ENCODE results near the gene PLAA.

PLAA gene

DNA sequence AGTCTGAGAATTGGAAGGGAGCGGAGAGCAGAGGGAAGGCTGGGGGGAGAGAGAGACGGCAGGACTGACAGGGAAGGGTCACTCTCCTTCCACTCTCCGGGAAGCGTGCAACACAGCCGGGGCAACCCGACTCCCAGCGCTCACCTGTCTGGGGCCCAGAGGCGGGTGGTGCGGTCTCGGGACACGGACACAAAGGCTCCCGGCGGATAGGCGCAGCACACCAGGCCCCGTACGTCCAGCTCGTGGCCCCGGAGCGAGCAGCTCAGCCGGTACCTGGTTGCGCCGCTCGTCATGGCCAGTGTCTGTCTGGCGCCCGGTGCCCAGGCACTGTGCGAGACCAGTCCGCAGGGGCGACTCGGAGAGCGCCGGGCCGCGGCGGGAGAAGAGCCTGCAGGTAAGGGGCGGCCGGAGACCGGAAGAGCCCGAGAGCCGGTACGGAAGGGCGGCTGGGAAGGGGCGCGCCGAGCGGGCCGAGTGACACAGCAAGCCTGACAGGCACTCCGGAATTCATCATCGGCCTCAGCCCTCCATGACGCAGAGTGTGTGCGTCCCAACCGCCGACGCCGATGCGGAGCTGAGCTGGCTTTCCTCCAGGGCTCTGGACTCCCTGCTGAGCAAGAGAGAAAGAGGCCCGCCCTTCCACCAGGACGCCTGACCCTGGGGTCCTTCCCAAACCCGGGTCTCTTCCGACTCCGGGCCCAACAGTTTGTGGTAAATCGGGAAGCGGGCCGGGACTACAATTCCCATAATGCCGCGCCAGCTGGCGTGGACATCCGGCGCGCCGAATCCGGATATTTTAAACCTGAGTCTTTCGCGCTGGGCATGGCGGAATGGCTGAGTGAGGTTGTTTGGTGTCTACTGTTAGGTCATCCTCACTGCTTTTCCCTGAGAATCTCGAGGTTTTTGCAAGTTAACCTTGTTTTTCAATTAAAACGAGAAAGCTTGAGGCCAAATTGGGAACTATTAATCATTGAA lies at the start of gene PLAA:
Gene PLAA, minus strand, starts transcription at position 490 of the 975 bp plus-strand sequence. Its CDS starts 197 bp downstream, at position 293.
- peak; percentile 99 for ATAC-seq
- peaks cover 54% of the 10 kb centered on the region for H3K4me1 Mint-ChIP-seq
- peaks cover 25% of the 10 kb centered on the region for H3K36me3 Mint-ChIP-seq (ENCODE audit: low read depth)
- no peaks in the 10 kb centered on the region for H3K9me3 Mint-ChIP-seq
- peak within 1 kb of the TSS; percentile 96 for H3K4me3 Mint-ChIP-seq
- peak; percentile 85 for DNase-seq
- peak within 1 kb of the TSS; percentile 100 for H3K27ac Mint-ChIP-seq
- no peaks in the 10 kb centered on the region for H3K27me3 Mint-ChIP-seq

- H3K9me3 Mint-ChIP-seq, result no peaks in the 10 kb centered on the region
- H3K27ac Mint-ChIP-seq, result no peak overlapping the region
- H3K27me3 Mint-ChIP-seq, result no peaks in the 10 kb centered on the region
- no peak overlapping the region for H3K4me3 Mint-ChIP-seq
- peaks cover 4% of the 10 kb centered on the region for H3K36me3 Mint-ChIP-seq (ENCODE audit: low read depth)
- no peak for DNase-seq
- H3K4me1 Mint-ChIP-seq, result no peaks in the 10 kb centered on the region
- ATAC-seq, result no peak
These were observed 48.8 kb upstream of the PLAA start for GRCh38 chr9:26995810-26996209.

GRCh38 chr9:26983340-26983739 lies 36.3 kb upstream of the PLAA start:
- no peak for DNase-seq
- Mint-ChIP-seq H3K27me3 (no peaks in the 10 kb centered on the region), H3K27ac (no peak overlapping the region), H3K9me3 (no peaks in the 10 kb centered on the region), H3K36me3 (ENCODE audit: low read depth) (peaks cover 13% of the 10 kb centered on the region), H3K4me3 (no peak overlapping the region), H3K4me1 (no peaks in the 10 kb centered on the region)
- ATAC-seq, result no peak

- no peaks in the 10 kb centered on the region for H3K9me3 Mint-ChIP-seq
- ATAC-seq, result no peak
- no peak overlapping the region for H3K4me3 Mint-ChIP-seq
- H3K4me1 Mint-ChIP-seq, result no peaks in the 10 kb centered on the region
- H3K27ac Mint-ChIP-seq, result no peak overlapping the region
- H3K27me3 Mint-ChIP-seq, result no peaks in the 10 kb centered on the region
- H3K36me3 Mint-ChIP-seq (ENCODE audit: low read depth), result peaks cover 3% of the 10 kb centered on the region
- DNase-seq, result no peak
These were observed 29.0 kb upstream of the PLAA start for GRCh38 chr9:26975728-26976707.

- Mint-ChIP-seq H3K9me3 (peaks cover 1% of the 10 kb centered on the region), H3K27ac (no peak overlapping the region), H3K27me3 (no peaks in the 10 kb centered on the region), H3K36me3 (ENCODE audit: low read depth) (peaks cover 3% of the 10 kb centered on the region), H3K4me1 (no peaks in the 10 kb centered on the region), H3K4me3 (no peak overlapping the region)
- no peak for DNase-seq
- no peak for ATAC-seq
These were observed 27.9 kb upstream of the PLAA start for GRCh38 chr9:26974927-26975326.

- Mint-ChIP-seq H3K4me3 (no peak overlapping the region), H3K27ac (no peak overlapping the region), H3K4me1 (no peaks in the 10 kb centered on the region), H3K36me3 (ENCODE audit: low read depth) (peaks cover 8% of the 10 kb centered on the region), H3K27me3 (no peaks in the 10 kb centered on the region), H3K9me3 (peaks cover 6% of the 10 kb centered on the region)
- DNase-seq (no peak), ATAC-seq (no peak)
These were observed 26.9 kb upstream of the PLAA start for GRCh38 chr9:26973989-26974388.

DNA sequence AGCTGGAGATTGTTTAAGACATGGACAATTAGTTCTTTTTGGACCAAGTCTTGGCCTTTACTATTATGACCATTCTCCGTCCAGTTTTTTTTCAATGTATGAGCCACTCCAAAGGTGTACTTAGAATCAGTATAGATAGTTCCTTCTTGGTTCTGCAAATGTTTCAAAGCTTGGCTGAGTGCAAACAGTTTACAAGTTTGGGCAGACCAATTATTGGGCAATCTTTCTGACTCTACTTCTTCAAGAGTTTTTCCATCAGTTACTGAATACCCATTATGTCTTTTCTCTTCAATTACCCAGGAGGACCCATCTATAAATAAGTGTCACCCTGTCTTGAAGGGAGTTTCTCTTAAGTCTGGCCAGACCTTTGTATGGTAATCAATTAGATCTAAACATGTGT lies 24.7 kb upstream of the PLAA start:
- DNase-seq (no peak), ATAC-seq (no peak)
- Mint-ChIP-seq H3K4me3 (no peak overlapping the region), H3K9me3 (peaks cover 6% of the 10 kb centered on the region), H3K27me3 (no peaks in the 10 kb centered on the region), H3K27ac (no peak overlapping the region), H3K4me1 (no peaks in the 10 kb centered on the region), H3K36me3 (ENCODE audit: low read depth) (peaks cover 11% of the 10 kb centered on the region)

DNA sequence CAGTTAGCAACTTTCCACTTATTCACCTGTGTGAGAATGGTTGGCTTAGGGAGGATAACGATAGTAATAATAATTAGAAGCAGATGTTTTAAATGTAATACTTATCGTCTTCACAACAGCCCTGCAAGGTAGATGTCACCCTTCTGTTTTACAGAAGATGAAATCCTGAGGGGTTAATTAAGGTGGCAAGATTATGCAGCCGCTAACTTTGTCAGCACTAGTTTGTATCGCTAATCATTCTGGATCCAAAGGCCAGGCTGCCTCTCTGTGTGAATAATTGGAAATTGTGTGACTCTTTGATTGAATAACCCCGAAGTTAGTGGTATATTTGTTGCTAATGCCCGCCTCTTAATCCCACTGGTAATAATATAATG lies 9.8 kb upstream of the PLAA start:
- peaks cover 35% of the 10 kb centered on the region for H3K4me1 Mint-ChIP-seq
- ATAC-seq, result no peak
- H3K9me3 Mint-ChIP-seq, result no peaks in the 10 kb centered on the region

GRCh38 chr9:26955921-26956859 lies 9.1 kb upstream of the PLAA start, which contains the start of gene IFT74:
TSS of gene IFT74 (plus strand) at chr9:26956412. CDS start at chr9:26961968, 5,556 bp downstream.
- DNase-seq (peak; percentile 91), ATAC-seq (peak; percentile 100)
- Mint-ChIP-seq H3K36me3 (ENCODE audit: low read depth) (no peaks in the 10 kb centered on the region), H3K4me1 (peaks cover 35% of the 10 kb centered on the region), H3K27ac (peak within 1 kb of the TSS; percentile 92), H3K9me3 (no peaks in the 10 kb centered on the region), H3K27me3 (no peaks in the 10 kb centered on the region), H3K4me3 (peak within 1 kb of the TSS; percentile 91)

More for the DNA sequence above, 9.8 kb upstream of the PLAA start:
- no peak for DNase-seq
- Mint-ChIP-seq H3K27ac (peak overlapping the region; percentile 92), H3K27me3 (no peaks in the 10 kb centered on the region), H3K36me3 (ENCODE audit: low read depth) (no peaks in the 10 kb centered on the region), H3K4me3 (peak overlapping the region; percentile 91)

DNA sequence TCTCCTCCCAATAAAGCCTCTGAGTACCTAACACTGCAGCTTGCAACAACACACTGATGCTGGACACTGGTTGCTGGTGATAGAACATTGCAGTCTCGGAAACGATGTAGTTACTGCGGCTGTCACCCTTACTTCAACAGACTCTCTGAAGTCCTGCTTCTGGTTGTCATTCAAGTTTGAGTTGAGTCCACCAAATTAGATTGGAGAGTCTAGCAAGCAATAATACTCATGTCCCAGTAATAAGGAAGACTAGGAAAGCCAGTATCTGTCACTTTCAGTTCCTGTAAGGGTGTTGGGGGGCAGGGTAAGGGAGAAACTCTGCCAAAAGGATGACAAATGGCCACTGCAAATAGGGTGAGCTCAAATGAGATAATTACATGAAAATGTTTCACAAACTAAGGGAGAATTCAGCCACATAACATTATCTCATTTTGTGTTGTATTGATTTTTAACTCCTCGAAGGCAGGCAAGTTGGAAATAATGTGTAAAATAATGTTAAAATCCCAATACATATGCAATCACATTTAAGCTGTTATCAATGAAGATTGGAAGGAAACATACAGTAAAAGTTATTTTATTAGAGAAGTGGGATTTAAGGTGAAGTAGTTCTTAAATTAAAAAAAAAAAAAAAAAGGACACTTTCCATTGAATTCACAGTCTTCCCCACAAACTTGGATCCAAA lies 8.3 kb upstream of the PLAA start:
- Mint-ChIP-seq H3K4me3 (peak overlapping the region; percentile 91), H3K36me3 (ENCODE audit: low read depth) (no peaks in the 10 kb centered on the region), H3K4me1 (peaks cover 38% of the 10 kb centered on the region), H3K9me3 (no peaks in the 10 kb centered on the region), H3K27ac (peak overlapping the region; percentile 92), H3K27me3 (no peaks in the 10 kb centered on the region)
- DNase-seq (no peak), ATAC-seq (no peak)

DNA sequence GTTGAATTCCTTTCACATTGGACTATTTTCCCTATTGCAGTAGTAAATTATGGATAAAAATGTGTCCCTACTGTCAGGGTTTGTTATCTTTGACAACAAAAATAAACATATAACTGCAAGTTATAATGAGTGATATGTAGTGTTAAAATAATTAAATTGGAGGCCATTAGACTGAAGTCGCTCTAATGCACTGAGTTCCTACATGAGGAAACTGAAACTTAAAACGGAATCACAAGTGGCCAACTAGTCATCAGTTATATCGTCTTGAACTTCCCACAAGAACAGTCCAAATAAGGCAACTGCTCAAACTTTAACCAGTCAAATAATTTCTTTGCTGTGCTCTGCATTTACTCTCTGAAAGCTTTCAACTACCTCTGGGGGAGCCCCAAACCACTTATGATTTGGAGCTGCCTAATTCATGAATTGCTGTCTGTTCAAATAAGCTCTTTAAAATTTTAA lies 7.0 kb upstream of the PLAA start:
- Mint-ChIP-seq H3K4me1 (peaks cover 47% of the 10 kb centered on the region), H3K27me3 (no peaks in the 10 kb centered on the region), H3K9me3 (no peaks in the 10 kb centered on the region), H3K27ac (peak overlapping the region; percentile 44), H3K4me3 (peak overlapping the region; percentile 4), H3K36me3 (ENCODE audit: low read depth) (no peaks in the 10 kb centered on the region)
- no peak for DNase-seq
- ATAC-seq, result peak; percentile 53

- no peaks in the 10 kb centered on the region for H3K9me3 Mint-ChIP-seq
- H3K36me3 Mint-ChIP-seq (ENCODE audit: low read depth), result peaks cover 1% of the 10 kb centered on the region
- H3K4me3 Mint-ChIP-seq, result no peak overlapping the region
- no peak overlapping the region for H3K27ac Mint-ChIP-seq
- no peaks in the 10 kb centered on the region for H3K27me3 Mint-ChIP-seq
- DNase-seq, result no peak
- no peak for ATAC-seq
- peaks cover 46% of the 10 kb centered on the region for H3K4me1 Mint-ChIP-seq
These were observed 4.8 kb upstream of the PLAA start for GRCh38 chr9:26951794-26952193.

- no peak overlapping the region for H3K27ac Mint-ChIP-seq
- H3K36me3 Mint-ChIP-seq (ENCODE audit: low read depth), result peaks cover 3% of the 10 kb centered on the region
- peaks cover 44% of the 10 kb centered on the region for H3K4me1 Mint-ChIP-seq
- ATAC-seq (no peak), DNase-seq (no peak)
- H3K9me3 Mint-ChIP-seq, result no peaks in the 10 kb centered on the region
- no peak overlapping the region for H3K4me3 Mint-ChIP-seq
- H3K27me3 Mint-ChIP-seq, result no peaks in the 10 kb centered on the region
These were observed 3.5 kb upstream of the PLAA start for GRCh38 chr9:26950521-26950920.

Data from activated naive CD8-positive, alpha-beta T cell treated with anti-CD3 and anti-CD28 coated beads, Interleukin-2, amount 50 U/mL, for 24 hours (primary cell).